OCI-LY7 (cell line): ENCODE measurements around the gene PIK3R4.

Source experiments
- CTCF ChIP-seq: fragments of 200-600 bp; sonication (generic); conservative IDR thresholded peaks from 2 replicates; pipeline ENCODE4 v1.5.1; 2014; ENCODE audit warnings: mild to moderate bottlenecking, antibody characterized with exemption, low read length, moderate library complexity, mixed read lengths
- EZH2phosphoT487 ChIP-seq: fragments of 200-600 bp; sonication (generic); IDR thresholded peaks from 2 replicates; pipeline ENCODE4 v1.6.1; 2018; ENCODE audit warnings: low read depth, borderline replicate concordance, mild to moderate bottlenecking, mixed run types, antibody characterized with exemption, low read length, moderate library complexity, mixed read lengths

DNA sequence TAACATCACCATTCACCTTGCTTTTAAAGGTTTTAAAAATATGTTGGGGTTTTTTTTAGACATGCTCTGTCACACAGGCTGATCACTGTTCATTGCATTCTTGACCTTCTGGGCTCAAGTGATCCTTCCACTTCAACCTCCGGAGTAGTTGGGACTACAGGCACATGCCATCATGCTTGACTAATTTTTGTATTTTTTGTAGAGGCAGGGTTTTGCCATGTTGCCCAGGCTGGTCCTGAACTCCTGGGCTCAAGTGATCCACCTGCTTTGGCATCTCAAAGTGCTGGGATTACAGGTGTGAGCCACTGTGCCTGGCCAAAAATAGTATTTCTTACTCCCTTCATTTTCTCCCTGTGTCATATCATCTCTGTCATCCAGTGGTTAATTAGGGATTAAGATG, 101.4 kb downstream of the PIK3R4 start:
- TF ChIP-seq CTCF (no peak), EZH2phosphoT487 (no peak)
